Measurements from ENCODE around the gene MTHFSD. TPM values are rescaled to one million over a fixed set of nuclear protein-coding genes. Genes with fewer than 3 reads are reported as not detected.

The MTHFSD gene
- total RNA-seq, 1 donor from 2014 or later, result 12.2 TPM

DNA sequence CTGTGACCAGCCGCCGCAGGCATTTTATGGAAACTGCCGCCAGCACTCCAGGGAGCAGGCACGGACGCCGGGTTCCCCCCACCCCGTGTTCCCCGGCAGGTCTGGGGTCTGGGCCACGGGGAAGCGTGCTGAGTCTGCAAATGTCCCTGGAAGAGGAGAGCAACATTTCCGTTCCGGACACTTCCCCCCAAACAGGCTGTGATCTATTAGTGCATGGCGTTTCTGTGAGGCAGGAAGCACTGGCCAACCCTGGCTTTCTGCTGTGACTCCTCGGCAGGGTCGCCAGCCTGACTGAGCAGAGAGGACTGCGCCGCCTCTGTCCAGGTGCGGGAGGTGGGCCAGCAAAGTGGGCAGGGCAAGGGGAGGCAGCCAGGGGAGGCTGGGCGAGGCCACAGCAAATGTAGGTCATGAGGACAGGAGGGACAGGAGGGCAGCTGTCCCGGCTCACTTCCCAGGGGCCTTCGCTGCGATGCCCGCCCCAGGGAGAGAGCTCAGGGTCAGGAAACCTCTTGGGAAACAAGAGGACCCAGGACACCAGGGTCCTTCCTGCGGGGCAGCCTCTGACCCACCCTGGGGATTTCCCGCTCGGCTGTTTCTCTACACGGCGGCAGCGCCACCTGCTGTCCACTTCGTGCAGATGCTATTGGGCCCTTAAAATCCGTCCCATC lies 35.3 kb downstream of the MTHFSD start:
- DNase-seq (ENCODE audit: low spot score), result no peak
- intact Hi-C loops (cut with DNase I), result loop anchor here (2.0 kb wide), 1 partner anchor 699 kb away; no protein-coding TSS in a partner anchor

DNA sequence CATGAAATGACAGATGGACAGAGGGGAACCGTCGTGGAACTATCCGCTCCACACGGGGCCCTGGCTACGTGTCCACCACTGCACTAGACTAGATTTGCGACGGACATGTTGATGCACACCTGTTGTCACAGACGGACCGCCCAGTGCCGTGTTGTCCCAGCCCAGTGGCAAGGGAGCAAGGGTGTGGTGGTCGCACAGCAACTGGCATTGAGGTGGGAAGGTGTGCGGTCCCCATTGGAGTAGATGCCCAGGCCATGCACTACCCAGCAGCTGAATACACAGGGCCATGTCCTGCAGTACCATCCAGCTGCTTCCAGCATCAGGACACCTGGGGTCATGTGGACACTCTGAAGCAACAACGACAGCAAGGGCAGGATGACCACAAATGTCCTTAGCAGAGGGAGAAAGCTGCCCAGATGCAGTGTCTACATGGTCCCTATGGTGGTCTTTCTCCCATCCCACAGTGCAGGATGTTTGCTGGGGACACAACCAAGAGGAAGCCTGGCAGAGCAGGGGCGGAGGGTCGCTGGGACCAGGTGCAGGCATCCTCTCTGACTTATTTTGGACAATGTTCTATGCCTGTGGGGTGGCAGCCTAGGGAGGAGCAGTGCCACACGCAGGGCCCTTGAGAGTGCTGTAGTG lies 35.9 kb downstream of the MTHFSD start:
- no peak for DNase-seq (ENCODE audit: low spot score)
- intact Hi-C loops (cut with DNase I), result loop anchor here (2.0 kb wide), 1 partner anchor 698 kb away; no protein-coding TSS in a partner anchor

DNA sequence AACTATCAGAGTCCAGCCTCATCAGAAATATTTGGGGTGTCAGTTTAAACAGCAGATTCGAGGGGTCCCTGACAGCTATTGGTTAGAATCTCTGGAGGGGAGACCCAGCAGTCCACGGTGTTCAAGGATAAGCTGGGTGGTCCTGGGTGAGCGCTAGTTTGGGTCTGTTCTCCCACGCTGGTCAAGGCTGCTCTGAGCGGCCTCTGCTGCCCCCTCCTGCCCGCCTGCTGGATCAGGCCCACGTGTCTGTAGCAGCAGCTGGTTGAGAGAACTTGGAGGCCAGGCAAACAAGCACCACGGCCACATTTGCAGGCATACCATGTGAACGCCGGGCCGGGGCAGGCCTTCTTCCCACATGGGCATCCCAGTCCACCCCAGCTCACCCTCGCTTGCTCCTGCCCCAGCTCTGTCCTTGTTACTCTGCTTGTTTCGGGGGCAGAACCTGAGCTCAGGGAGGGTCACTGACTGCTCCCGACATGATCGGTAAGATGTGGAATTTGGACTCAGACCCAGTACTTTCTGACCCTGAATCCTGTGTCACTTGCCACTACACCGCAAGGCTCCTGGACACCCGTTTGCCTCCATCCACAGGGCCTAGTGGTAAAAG lies 37.3 kb downstream of the MTHFSD start:
- intact Hi-C loops (cut with DNase I), result loop anchor here (2.0 kb wide), 3 partner anchors 175 to 697 kb away; no protein-coding TSS in a partner anchor
- DNase-seq (ENCODE audit: low spot score), result no peak

DNA sequence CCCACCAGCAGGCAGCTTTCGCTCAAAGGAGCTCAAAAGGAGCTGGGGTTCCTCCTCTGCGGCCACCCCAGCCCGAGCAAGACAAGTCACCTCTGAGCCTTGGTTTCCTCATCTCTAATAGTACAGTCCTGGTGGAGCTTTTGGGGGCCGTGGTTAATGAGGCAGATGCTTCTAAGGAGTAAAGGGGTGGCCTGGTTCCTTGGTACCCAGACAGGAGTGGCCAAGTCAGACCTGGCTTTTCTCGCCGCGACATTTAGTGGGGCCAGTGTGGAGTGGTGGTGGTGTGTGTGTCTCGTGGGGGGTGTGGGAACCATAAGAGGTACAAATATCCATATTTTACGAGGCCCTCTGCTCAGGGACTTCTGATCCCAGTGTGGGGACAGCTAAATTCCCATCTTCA lies 38.0 kb downstream of the MTHFSD start:
- DNase-seq (ENCODE audit: low spot score), result no peak
- intact Hi-C loops (cut with DNase I), result loop anchor here (2.0 kb wide), 2 partner anchors 174 to 444 kb away; no protein-coding TSS in a partner anchor

DNA sequence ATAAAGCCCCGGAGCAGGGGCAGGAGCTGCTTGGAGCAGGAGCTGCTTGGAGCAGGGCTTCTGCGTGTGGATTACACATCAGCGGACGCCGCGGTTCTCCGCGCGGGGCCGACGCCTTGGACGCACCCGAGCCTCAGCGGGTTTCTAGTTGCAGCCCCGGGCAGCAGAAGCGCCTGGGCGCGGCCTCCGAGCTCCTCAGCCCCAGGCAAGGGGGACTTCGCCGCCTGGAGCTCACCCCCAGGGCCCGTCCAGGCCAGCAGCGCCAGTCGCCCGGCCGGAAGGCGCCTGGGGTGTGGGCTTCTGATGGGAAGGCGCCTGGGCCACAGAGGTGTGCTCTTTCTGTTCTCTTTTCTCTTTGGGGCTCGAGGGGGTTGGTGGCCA lies 38.4 kb downstream of the MTHFSD start:
- no peak for DNase-seq (ENCODE audit: low spot score)
- intact Hi-C loops (cut with DNase I), result loop anchor here (2.0 kb wide), 2 partner anchors 174 to 444 kb away; no protein-coding TSS in a partner anchor

DNA sequence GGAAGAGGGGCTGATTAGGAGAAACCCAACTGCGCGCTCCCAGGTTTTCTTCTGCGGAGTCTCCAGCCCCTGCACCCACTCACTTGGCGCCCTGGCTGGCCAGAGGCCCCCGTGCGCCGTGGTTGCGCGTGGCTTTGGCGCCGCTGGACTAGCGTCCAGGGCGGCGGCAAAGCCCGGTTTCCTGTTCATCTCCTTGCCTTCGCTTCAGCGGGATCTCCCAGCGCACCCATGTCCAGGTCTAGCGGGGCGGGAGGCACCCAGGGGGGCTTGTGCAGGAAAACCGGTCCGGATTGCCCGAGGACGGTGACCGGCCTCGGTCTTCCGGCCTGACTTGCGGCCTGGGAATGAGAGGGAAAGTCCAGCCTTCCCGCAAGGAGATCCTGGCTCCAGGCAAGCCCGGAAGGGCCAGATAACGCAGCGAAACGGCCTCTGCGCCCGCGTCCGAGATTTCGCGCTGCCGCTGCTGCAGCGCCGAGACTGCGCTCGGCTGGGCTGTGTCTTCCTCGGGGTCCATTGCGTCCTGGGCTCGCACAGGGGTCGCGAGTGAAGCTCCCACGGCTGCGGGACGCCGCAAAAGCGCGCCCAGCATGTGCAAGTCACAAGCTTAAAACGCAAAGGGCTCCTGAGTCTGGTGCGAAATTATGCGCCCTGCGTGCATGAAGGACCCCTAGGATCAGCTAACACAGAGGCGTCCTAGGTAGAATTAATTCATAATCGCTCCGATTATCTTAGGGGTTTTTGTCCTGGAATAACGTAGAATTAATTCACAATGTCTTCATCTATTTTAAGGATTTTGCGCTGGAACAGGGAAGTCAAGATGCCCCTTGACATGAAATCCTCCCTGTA lies 39.0 kb downstream of the MTHFSD start:
- DNase-seq (ENCODE audit: low spot score), result no peak
- intact Hi-C loops (cut with DNase I), result loop anchor here (2.0 kb wide), 2 partner anchors 173 to 443 kb away; no protein-coding TSS in a partner anchor

DNA sequence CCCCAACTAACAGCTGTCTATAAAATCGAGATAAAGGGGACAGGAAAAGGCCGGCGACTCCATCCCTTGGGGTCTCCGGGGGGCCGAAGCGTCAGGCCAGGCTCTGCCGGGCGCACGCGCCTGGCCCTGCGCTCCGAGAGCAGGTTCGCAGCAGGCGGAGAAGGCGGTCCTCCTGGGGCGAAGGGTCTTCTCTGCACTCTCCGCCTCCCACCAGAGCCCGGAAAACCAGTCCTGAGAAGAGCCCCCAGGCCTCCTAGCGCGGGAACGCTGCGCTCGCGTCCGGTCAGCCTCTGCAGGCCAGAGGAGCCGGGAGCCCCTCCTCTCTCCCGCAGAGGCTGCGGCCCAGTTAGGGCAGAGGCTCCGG lies 39.6 kb downstream of the MTHFSD start:
- no peak for DNase-seq (ENCODE audit: low spot score)
- intact Hi-C loops (cut with DNase I), result no loop called here

DNA sequence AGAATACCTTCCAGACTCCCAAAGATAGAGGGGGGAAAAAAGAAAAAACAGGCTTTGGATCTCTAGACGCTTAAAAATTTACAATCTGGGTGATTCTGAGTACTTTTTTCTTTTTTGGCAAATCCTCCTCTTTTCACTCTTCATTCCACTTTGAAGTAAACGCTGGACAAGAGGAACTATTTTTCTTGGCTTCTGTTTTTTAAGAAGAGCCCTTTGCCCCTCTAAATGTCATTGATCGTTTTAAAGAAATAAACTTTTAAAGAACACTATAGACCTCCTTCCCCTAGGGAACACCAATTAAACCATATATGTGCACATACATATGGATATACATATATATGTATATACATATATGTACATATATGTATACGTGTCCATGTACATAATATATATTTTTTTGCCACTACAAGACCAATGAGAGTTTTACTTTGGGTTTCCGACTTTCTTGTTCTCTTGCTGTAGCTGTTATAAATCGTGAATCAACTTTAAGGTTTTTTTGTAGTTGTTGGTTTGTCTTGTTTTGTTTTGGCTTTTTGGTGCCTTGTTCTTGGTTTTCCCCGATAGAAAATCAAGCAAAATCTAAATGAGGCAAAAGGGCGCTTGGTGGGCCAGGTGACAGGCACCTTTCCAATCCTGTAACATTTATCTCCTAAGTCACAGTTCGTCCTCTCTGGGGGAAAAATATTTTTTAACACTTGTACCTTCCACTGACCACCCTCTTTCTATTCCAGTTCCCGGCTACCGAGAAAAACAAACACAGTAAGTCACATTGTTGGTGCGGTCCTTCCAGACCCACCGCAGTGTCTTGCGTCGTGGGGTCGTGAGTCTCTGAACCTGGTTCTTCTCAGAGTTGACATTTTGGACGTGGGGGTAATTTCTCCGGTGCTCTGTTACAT lies 40.3 kb downstream of the MTHFSD start:
- intact Hi-C loops (cut with DNase I), result no loop called here
- DNase-seq (ENCODE audit: low spot score), result no peak

DNA sequence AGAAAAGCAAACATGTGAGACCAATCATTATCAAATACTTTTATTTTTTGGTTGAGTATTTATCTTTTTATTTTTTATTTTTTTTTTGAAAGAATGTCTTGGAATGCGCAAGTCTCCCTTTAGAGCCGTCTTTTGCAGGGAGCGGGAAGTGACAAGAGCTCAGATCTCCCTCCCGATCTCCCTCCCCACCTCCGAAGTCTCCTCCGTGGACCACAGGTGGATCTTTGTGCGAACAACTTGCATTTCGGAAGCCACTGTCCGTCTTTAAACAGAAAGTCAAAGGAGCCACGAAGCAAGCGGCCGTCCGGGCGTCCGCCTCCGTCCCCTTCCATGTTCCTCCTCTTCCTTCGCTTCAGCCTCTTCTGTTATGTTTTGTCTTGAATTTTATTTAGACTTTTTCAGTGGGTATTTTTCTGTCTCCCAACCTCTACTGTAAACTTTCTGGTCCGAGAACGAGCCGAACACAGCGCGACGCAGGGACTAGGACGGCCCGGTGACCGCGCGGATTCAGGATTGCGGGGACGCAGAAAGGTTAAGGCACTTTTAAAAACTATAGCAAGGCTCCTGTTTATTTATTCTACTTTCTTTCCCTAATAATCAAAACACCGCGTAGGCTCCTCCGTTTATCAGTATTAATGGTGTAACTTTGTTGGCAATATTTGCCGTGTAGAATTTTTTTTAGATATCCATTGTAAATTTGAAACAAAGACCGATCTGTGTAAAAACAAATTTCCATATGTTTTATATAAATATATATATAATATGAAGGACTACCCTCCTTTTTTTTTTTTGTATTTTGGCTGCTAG lies 41.4 kb downstream of the MTHFSD start:
- DNase-seq (ENCODE audit: low spot score), result no peak
- intact Hi-C loops (cut with DNase I), result no loop called here

DNA sequence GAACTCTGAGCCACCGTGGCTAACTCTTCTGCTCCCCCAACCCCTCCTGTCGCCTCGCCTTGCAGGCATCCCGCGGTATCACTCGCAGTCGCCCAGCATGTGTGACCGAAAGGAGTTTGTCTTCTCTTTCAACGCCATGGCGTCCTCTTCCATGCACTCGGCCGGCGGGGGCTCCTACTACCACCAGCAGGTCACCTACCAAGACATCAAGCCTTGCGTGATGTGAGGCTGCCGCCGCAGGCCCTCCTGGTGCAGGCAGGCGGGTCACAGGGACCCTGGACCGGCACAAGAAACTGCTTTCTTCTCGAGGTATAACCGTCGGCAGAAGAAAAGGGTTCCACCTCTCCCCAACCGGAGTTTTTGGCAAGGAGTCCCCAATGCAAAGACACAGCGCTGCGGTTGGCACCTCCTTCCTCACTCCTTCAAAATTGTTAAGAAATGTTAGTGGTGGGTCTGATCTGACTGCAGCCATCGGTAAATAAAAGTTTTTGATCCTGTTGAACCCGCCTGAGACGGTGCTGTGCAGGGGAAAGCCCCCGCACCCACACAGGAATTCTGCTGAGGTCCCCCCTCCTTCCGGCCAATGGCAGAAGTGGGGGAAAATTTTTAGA lies 42.1 kb downstream of the MTHFSD start:
- DNase-seq (ENCODE audit: low spot score), result no peak
- intact Hi-C loops (cut with DNase I), result no loop called here

DNA sequence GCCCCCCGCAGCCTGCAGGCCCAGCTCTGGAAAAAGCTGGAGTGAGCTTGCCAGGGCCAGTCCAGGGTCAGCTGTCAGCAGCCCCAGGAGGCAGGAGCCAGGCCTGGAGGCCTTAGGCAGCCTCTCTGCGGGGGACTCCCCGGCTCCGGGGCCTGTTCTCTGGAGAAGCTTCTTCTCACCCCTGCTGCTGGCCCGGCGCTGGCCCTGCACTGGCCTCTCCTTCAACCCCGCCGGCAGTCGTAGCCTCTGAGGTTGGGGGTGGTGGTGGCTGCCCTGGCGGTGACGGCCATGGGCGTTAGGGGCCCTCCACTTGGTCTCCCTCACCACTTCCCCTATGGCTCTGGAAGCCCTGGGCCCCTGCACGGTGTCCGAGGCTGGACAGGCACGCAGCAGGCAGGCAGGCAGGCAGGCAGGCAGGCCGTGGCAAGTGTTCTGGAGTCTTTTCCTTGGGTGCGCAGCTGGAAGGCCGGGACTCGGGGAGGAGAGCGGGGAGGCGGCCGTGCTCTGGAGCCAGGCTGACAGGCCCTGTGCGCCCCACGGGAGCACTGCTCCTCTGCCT lies 42.7 kb downstream of the MTHFSD start:
- no peak for DNase-seq (ENCODE audit: low spot score)
- intact Hi-C loops (cut with DNase I), result no loop called here

DNA sequence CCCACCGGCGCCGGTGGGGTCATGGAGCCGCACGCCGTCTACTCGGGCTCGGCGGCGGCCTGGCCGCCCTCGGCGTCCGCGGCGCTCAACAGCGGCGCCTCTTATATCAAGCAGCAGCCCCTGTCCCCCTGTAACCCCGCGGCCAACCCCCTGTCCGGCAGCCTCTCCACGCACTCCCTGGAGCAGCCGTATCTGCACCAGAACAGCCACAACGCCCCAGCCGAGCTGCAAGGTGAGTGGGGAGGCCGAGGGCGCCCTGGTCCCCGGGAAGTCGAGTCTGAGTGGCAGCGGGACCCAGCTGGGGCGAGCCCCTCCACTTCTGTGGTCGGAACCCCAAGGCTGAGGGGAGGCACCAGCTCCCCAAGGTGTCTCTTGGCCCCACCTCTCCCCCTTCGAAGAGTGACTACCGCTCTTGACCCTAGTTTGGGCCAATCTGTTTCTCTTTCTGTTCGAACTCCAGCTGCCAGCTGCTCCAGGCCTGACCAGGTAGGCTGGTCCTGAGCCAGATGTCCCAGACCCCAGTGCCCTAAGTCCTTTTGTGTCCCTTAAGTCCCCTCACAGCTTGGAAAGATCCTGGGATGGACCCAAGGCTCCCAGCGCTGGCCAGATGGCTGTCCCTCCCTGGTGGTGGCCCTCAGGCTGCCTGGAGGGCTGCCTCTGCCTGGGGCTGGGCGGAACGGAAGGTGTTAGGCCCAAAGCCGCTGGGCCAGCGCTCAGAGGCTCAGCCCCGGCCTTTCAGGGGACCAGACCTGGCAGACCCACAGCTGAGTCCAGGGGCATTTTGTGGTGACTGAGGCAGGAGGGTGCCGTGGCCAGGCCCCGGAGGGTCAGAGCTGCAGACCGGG lies 43.5 kb downstream of the MTHFSD start:
- DNase-seq (ENCODE audit: low spot score), result no peak
- intact Hi-C loops (cut with DNase I), result no loop called here

DNA sequence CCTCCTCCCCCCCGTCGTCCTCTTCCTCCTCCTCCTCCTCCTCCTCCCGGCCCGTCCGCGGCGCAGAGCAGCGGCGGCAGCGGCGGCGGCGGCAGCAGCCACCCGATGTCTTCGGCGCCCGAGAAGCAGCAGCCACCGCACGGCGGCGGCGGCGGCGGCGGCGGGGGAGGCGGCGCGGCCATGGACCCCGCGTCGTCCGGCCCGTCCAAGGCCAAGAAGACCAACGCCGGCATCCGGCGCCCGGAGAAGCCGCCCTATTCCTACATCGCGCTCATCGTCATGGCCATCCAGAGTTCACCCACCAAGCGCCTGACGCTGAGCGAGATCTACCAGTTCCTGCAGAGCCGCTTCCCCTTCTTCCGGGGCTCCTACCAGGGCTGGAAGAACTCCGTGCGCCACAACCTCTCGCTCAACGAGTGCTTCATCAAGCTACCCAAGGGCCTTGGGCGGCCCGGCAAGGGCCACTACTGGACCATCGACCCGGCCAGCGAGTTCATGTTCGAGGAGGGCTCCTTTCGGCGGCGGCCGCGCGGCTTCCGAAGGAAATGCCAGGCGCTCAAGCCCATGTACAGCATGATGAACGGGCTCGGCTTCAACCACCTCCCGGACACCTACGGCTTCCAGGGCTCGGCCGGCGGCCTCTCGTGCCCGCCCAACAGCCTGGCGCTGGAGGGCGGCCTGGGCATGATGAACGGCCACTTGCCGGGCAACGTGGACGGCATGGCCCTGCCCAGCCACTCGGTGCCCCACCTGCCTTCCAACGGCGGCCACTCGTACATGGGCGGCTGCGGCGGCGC lies 44.4 kb downstream of the MTHFSD start, which contains the start of gene FOXF1:
Gene FOXF1 (plus strand): TSS at position 63 of the 797 bp plus-strand sequence. CDS start 43 bp downstream, at position 106.
- no peak for DNase-seq (ENCODE audit: low spot score)
- intact Hi-C loops (cut with DNase I), result no loop called here

DNA sequence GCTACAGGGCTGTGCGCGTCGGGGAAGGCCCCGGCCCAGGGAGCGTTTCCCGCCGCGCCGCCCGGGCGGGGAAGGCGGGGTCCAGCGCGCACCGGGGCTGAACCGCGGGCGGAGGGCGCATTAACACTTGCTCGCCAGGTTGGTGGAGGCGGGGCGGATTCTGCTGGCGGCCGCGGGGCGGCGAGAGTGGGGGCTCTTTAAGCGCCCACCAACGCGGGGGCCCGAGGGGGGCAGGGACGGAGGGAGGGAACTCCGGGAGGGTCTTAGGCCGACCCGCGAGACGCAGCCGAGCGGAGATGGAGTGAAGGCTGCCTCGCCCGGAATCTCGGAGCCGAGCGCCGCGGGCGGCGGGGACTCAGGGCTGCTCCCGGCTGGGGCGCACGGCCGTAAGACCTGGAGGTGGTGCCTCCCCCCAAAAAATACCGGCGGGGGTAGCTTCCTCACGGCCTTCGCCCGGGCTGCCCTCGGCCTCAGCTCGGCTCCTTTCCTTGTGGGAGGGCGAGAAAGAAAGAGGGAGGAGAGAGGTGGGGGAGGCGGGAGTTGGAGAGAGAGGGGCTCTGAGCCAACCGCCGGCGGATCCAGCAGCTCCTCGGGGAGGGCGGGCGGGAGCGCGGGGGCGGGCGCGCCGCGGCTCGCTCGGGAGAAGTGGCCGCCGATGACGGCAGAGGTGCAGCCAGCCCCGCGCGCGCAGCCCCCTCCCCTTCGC lies 45.1 kb downstream of the MTHFSD start:
- no peak for DNase-seq (ENCODE audit: low spot score)
- intact Hi-C loops (cut with DNase I), result no loop called here
